MM.1S (cell line): Measurements from ENCODE around the gene NUAK1.

ENCODE experiments used
- DNase-seq: peaks from one replicate; pipeline ENCODE4 v3.0.0-alpha.2; 2015
- H2AFZ ChIP-seq: fragments of 300-600 bp; sonication (generic); 2 replicates; pipeline ENCODE4 v1.6.0; 2016; ENCODE audit warnings: antibody characterized with exemption, low read length
- H3F3A ChIP-seq: fragments of 300-600 bp; sonication (generic); 2 replicates; pipeline ENCODE4 v1.6.1; 2016; ENCODE audit warnings: mild to moderate bottlenecking, antibody characterized with exemption, low read length, moderate library complexity, mixed read lengths; ENCODE audit not compliant: insufficient read depth
- H3K27ac ChIP-seq: fragments of 300-600 bp; sonication (generic); 2 replicates; pipeline ENCODE4 v1.5.1; 2016; ENCODE audit warnings: mild to moderate bottlenecking, low read length
- H3K27me3 ChIP-seq: fragments of 300-600 bp; sonication (generic); replicated peaks from 2 replicates; pipeline ENCODE4 v1.6.0; 2016; ENCODE audit warnings: low read length; ENCODE audit not compliant: insufficient read depth
- H3K36me3 ChIP-seq: fragments of 300-600 bp; sonication (generic); replicated peaks from 2 replicates; pipeline ENCODE4 v1.6.1; 2016; ENCODE audit warnings: mild to moderate bottlenecking, low read length, mixed read lengths; ENCODE audit not compliant: insufficient read depth
- H3K4me1 ChIP-seq: fragments of 300-600 bp; sonication (generic); 2 replicates; pipeline ENCODE4 v1.6.1; 2016; ENCODE audit warnings: low read length, mixed read lengths
- H3K4me2 ChIP-seq: fragments of 300-600 bp; sonication (generic); 2 replicates; pipeline ENCODE4 v1.6.0; 2016; ENCODE audit warnings: low read depth, low read length
- H3K4me3 ChIP-seq: fragments of 300-600 bp; sonication (generic); 2 replicates; pipeline ENCODE4 v1.5.1; 2016; ENCODE audit warnings: low read length, mixed read lengths
- H3K79me2 ChIP-seq: fragments of 300-600 bp; sonication (generic); 2 replicates; pipeline ENCODE4 v1.6.1; 2016; ENCODE audit warnings: mixed run types, low read length, mixed read lengths
- H3K9ac ChIP-seq: fragments of 300-600 bp; sonication (generic); 2 replicates; pipeline ENCODE4 v1.6.1; 2016; ENCODE audit warnings: low read length, mixed read lengths
- H3K9me2 ChIP-seq: fragments of 300-600 bp; sonication (generic); replicated peaks from 2 replicates; pipeline ENCODE4 v1.6.1; 2016; ENCODE audit warnings: mild to moderate bottlenecking, low read length, mixed read lengths; ENCODE audit not compliant: insufficient read depth
- H3K9me3 ChIP-seq: fragments of 300-600 bp; sonication (generic); replicated peaks from 2 replicates; pipeline ENCODE4 v1.6.1; 2016; ENCODE audit warnings: mild to moderate bottlenecking, low read length, mixed read lengths; ENCODE audit not compliant: insufficient read depth
- H4K20me1 ChIP-seq: fragments of 300-600 bp; sonication (generic); 2 replicates; pipeline ENCODE4 v1.6.1; 2016; ENCODE audit warnings: mild to moderate bottlenecking, low read length, moderate library complexity, mixed read lengths; ENCODE audit not compliant: insufficient read depth
- CTCF ChIP-seq: fragments of 300-600 bp; sonication (generic); IDR thresholded peaks from 2 replicates; pipeline ENCODE4 v1.5.1; 2016; ENCODE audit warnings: antibody characterized with exemption, low read length, mixed read lengths
- EZH2 ChIP-seq: fragments of 300-600 bp; sonication (generic); optimal IDR thresholded peaks from 2 replicates; pipeline ENCODE3; 2017; ENCODE audit warnings: low read depth, mild to moderate bottlenecking, antibody characterized with exemption, low read length, mixed read lengths
- EZH2phosphoT487 ChIP-seq: fragments of 300-600 bp; sonication (generic); IDR thresholded peaks from 2 replicates; pipeline ENCODE4 v1.6.1; 2018; ENCODE audit warnings: antibody characterized with exemption, low read length

NUAK1 gene

GRCh38 chr12:106084014-106084671, 54.6 kb downstream of the NUAK1 start:
- no peak overlapping the region for H3K9ac ChIP-seq
- H2AFZ ChIP-seq = no peak overlapping the region
- no peaks in the 10 kb centered on the region for H3K4me1 ChIP-seq
- TF ChIP-seq CTCF (no peak), EZH2 (no peak), EZH2phosphoT487 (no peak)
- H3F3A ChIP-seq = no peaks in the 10 kb centered on the region; the same call in 1 of the 2 replicates
- peaks cover 7% of the 10 kb centered on the region; the same call in 1 of the 2 replicates for H3K36me3 ChIP-seq
- no peak overlapping the region for H3K27ac ChIP-seq
- H3K9me3 ChIP-seq = no peaks in the 10 kb centered on the region
- H3K9me2 ChIP-seq = no peaks in the 10 kb centered on the region
- no peak overlapping the region for H3K4me3 ChIP-seq
- no peak overlapping the region for H3K4me2 ChIP-seq
- H3K79me2 ChIP-seq = peaks cover 37% of the 10 kb centered on the region
- no peak for DNase-seq
- no peaks in the 10 kb centered on the region for H4K20me1 ChIP-seq
- H3K27me3 ChIP-seq = no peaks in the 10 kb centered on the region

GRCh38 chr12:106082216-106083175, 56.3 kb downstream of the NUAK1 start:
- peaks cover 7% of the 10 kb centered on the region; the same call in 1 of the 2 replicates for H3K36me3 ChIP-seq

GRCh38 chr12:106081606-106082005, 57.1 kb downstream of the NUAK1 start:
- no peaks in the 10 kb centered on the region for H3K9me3 ChIP-seq
- H3K9ac ChIP-seq = no peak overlapping the region
- DNase-seq = no peak
- TF ChIP-seq EZH2 (no peak), CTCF (no peak), EZH2phosphoT487 (no peak)
- H3K27ac ChIP-seq = no peak overlapping the region
- H3K79me2 ChIP-seq = peaks cover 20% of the 10 kb centered on the region; the same call in 1 of the 2 replicates
- no peaks in the 10 kb centered on the region for H3K9me2 ChIP-seq
- no peak overlapping the region for H3K4me3 ChIP-seq
- H3K27me3 ChIP-seq = no peaks in the 10 kb centered on the region
- H3K4me1 ChIP-seq = no peaks in the 10 kb centered on the region
- H3K36me3 ChIP-seq = peaks cover 7% of the 10 kb centered on the region; the same call in 1 of the 2 replicates
- H3F3A ChIP-seq = no peaks in the 10 kb centered on the region
- H4K20me1 ChIP-seq = no peaks in the 10 kb centered on the region
- no peak overlapping the region for H3K4me2 ChIP-seq
- no peak overlapping the region for H2AFZ ChIP-seq

More at GRCh38 chr12:106082216-106083175, 56.3 kb downstream of the NUAK1 start:
- Histone ChIP-seq H3K4me2 (no peak overlapping the region), H3K9me2 (no peaks in the 10 kb centered on the region), H4K20me1 (no peaks in the 10 kb centered on the region), H3F3A (no peaks in the 10 kb centered on the region; the same call in 1 of the 2 replicates), H2AFZ (no peak overlapping the region), H3K27ac (no peak overlapping the region), H3K9ac (no peak overlapping the region), H3K4me1 (no peaks in the 10 kb centered on the region), H3K27me3 (no peaks in the 10 kb centered on the region), H3K4me3 (no peak overlapping the region), H3K79me2 (peaks cover 24% of the 10 kb centered on the region; the same call in 1 of the 2 replicates), H3K9me3 (no peaks in the 10 kb centered on the region)
- TF ChIP-seq CTCF = no peak
- TF ChIP-seq EZH2phosphoT487 = no peak
- TF ChIP-seq EZH2 = no peak
- DNase-seq = no peak
